NCI-H2107 treated with DMSO at 0.1 percent for 48 hours (cell line): ENCODE measurements around the gene SYN1.
"Not testable (repeated sequence)": the region's sequence is repeated elsewhere in the genome, so short reads cannot be mapped to it uniquely, and the experiment has no call there.

ENCODE experiments used
- DNase-seq: peaks from one replicate; lab custom pipeline; 2025; ENCODE audit not compliant: unreplicated experiment; lab: John Stamatoyannopoulos, UW

The SYN1 gene

GRCh38 chrX:47619486-47620302, at the start of gene SYN1:
Gene SYN1 (minus strand): TSS chrX:47619857. CDS start chrX:47619728, 129 bp downstream.
- DNase-seq = peak; percentile 50

DNA sequence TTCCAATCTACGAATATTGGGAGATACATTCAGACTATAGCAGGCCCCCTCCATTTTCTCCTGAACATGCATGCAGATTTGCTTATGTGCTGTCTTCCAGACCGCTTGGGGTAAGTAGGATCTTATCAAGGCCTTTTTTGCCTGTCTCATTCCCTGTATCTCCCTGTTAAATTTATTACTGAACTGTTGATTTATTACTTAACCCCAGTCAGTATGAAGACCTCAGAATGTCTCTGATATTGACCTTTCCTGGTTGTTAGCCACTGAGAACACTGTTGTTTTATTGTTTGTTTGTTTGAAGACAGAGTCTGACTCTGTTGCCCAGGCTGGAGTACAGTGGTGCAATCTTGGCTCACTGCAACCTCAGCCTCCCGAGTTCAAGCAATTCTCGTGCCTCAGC, 46.1 kb upstream of the SYN1 start:
- DNase-seq = not testable (repeated sequence)

DNA sequence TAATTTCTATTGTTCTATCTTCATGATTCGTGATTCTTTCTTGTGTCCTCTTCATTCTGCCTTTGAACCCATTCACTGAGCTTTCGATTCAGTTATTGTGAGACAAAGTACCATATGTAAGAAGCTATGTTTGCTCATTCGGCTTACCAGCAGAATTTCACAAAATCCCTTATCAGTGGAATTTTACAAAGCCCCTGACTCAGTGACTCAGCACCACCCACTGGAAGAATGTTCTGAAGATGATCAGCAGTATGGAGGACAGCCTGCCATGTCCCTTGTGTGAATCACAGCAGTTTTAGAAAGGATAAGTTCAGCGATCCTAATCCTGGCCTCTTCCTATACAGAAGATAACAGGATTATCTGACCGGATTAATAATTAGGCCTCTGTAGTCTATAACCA, 45.1 kb upstream of the SYN1 start:
- DNase-seq = no peak

DNA sequence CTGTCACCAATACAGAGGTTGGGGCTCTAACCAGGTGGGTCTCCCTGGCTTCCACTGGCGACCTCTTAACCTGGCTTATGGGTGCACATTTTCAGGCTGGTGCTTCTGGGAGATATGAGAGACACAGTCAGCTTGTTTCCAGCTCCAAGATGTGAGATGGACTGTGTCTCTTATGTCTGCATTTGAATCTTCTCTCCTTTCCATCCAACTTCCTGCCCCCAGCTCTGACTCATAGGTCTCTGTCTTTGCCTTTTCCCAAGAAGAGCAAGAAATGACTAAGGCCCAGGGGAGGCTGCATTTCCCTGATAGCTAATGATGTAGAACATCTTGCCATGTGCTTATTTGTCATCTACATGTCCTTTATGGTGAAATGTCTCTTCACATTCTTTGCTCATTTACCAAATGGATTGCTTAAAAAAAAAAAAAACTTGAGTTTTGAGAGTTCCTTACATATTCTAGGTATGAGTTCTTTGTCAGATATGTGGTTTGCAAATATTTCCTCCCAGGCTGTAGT, 42.5 kb upstream of the SYN1 start:
- DNase-seq = no peak

GRCh38 chrX:47661539-47661938, 41.9 kb upstream of the SYN1 start:
- no peak for DNase-seq

- DNase-seq = no peak
Measured at GRCh38 chrX:47659421-47659726, 39.7 kb upstream of the SYN1 start.

DNA sequence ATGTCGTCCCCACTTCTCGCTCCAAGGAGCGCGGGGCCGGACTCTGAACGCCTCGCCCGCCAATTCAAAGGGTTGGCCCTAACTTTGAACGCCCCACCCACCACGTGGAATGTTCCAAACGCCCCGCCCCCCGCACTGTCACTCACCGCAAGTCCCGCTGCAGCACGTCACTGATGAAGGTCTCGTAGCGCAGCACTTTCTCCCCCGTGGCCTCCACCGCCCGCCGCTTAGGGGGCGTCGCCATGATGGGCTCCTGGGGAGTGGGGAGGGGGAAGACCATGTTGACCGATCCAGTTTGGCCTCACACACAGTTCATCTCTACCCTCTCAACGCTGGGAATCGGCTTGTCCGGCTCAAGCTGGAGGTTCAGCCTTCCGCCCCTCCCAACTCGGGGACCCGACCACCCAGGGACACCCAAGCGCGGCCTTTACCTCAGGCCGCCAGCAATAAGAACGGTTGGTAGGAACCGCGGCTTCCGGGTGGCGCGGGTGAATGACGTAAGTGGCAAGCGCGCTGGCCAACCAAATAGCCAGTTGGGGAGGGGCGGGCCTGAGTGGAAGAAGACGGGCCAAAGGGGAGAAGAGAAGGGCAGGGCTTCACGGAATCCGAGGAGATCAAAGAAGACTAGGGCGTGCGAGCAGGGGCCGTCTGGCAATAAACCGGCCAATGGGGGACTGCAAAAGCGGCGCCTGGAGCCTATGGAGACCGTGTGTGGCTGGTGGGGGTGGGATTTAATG, 39.2 kb upstream of the SYN1 start, which contains the start of gene UXT:
TSS of gene UXT (minus strand) at position 497 of the 737 bp plus-strand sequence. CDS start at position 244, 253 bp downstream.
- DNase-seq = peak; percentile 93

DNA sequence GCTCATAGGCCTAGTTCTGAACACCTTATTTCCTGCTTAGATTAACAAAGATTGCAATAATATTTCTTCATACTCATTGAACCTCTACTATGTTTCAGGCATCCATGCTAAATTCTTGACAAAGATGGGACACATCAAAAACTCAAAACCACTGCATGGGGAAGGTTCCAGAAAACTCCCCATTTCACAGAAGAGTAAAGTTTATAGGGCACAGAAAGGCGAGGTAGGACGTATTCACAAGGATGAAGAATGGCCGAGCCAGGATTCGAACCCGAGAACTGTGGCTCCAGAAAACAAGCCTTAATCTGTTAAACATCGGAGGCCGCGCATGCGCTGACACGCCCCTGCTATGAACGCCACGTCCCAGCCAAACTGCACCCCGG, 38.6 kb upstream of the SYN1 start:
- DNase-seq = no peak

GRCh38 chrX:47651043-47651905, 31.6 kb upstream of the SYN1 start:
- DNase-seq = no peak

- peak; percentile 99 for DNase-seq
Measured at GRCh38 chrX:47650164-47651042, 30.7 kb upstream of the SYN1 start, which contains the start of gene ELK1. Gene ELK1 (minus strand): TSS chrX:47650563. CDS start chrX:47641441, 9,122 bp downstream.

DNA sequence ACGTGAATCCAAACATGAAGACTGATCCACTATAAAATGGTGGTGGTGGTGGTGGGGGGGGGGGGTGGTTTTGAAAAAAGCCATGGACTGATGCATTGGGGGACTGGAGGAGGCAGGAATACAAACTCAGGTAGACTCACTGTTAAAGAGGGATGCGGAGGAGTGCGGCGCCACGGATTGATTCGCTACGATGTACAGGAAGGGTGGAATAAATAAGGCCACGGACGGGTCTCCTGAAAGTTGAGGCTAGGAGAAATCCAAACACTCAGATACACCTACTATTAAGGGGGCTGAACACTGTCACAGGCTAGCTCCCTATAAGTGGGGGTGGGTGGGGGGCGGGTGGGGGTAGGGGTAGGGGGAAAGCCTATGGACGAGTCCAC, 30.1 kb upstream of the SYN1 start:
- DNase-seq = no peak

GRCh38 chrX:47649271-47649670, 29.6 kb upstream of the SYN1 start:
- DNase-seq = no peak

GRCh38 chrX:47648376-47648775, 28.7 kb upstream of the SYN1 start:
- DNase-seq = no peak

DNA sequence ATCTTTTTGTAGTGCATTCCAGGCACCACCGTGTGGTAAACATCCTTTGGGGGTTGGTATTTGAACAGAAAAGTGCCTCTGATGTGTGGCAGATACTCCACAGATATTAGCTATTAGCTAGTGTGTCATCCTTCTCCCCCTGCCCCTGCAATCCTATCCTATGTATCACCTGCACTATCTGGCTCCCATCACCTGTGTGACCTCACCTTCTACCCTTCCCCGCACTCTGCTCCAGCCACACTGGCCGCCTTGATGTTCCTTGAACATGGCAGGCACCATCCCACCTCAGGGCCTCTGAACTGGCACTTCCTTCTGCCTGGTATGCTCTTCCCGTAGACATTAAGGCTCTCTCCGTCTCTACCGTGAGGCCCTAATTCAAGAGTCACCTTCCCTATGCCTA, 27.0 kb upstream of the SYN1 start:
- DNase-seq = no peak

DNA sequence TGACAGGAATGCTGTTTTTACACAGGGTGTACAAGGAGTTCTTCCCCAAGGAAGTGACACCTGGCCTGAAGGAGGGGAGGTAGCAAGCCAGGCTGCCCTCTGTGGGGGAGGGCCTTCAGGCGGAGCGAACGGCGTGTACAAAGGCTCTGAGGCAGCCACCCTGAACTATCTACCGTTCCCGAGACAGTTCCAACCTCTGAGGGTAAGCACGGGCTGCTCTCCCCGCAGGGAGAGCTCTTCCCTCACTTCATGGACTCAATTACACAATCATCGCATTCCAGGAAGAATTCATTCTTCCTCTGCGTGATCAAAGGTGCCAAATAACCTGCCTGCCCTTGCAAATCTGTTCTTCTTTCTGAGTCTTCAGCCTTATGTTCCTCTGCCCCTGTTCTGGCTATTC, 25.9 kb upstream of the SYN1 start:
- no peak for DNase-seq

GRCh38 chrX:47644557-47645091, 25.0 kb upstream of the SYN1 start:
- DNase-seq = no peak

GRCh38 chrX:47643926-47644325, 24.3 kb upstream of the SYN1 start:
- DNase-seq = no peak

DNA sequence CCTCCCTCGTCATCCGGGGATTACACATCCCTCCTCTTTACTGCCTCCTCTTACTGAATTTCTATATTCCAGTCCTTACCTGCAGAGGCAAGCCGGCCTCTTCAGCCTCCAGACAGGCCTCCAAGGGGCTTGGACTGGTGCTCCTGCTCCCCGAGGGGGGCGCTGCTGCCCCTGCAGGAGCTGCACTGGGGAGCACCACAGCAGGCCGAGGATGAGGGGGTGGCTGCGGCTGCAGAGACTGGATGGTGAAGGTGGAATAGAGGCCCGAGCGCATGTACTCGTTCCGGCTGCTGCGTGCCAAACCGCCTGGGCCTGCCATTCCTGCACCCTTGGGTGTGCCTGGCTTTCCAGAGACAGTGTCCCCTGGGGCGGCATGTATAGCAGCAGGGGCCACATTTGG, 19.2 kb upstream of the SYN1 start:
- no peak for DNase-seq

DNA sequence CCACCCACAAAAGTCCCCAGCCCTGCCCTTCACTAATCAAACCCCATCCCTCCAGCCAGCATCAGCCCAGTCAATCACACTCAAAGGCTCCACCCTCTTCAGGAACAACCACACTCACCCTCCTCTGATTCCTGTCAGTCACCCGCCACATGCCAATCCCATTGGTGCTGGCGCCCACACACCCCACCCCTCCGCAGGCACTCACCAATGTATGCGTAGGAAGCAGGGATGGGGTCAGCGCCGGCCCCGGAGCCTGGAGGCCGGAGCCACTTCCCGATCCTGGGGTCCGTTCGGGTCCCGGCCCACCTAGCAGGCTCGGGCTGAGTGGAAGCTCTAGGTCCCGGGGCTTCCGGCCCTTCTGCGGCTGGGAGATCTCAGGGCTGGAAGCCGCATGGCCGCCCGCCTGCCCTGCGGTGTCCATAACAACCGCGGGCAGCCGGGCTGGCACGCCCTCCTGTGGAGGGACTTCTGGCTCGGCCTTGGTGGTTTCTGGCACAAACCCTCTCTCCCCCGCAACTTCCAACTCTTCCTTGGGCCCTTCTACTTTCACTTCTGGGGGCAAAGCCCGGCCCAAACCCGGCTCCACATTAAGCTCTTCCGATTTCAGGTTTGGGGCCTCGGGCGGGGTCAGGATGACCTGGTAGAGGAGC, 18.0 kb upstream of the SYN1 start:
- no peak for DNase-seq
